ENCODE results near the gene LPIN1.

LPIN1 gene

GRCh38 chr2:11710210-11710609 is 36.2 kb upstream of the LPIN1 start:
- H3K4me3 Mint-ChIP-seq, result no peak overlapping the region
- H3K4me1 Mint-ChIP-seq, result peaks cover 5% of the 10 kb centered on the region
- peaks cover 7% of the 10 kb centered on the region for H3K27me3 Mint-ChIP-seq
- DNase-seq (no peak), ATAC-seq (no peak)
- no peaks in the 10 kb centered on the region for H3K9me3 Mint-ChIP-seq
- H3K27ac Mint-ChIP-seq, result no peak overlapping the region

GRCh38 chr2:11710632-11711353 is 35.6 kb upstream of the LPIN1 start:
- no peak for ATAC-seq
- Mint-ChIP-seq H3K4me3 (no peak overlapping the region), H3K27ac (no peak overlapping the region), H3K27me3 (peaks cover 12% of the 10 kb centered on the region), H3K4me1 (no peaks in the 10 kb centered on the region), H3K9me3 (no peaks in the 10 kb centered on the region)
- DNase-seq, result no peak

GRCh38 chr2:11711354-11711716 is 35.1 kb upstream of the LPIN1 start:
- H3K27ac Mint-ChIP-seq, result no peak overlapping the region
- no peak overlapping the region for H3K4me3 Mint-ChIP-seq
- DNase-seq, result no peak
- ATAC-seq, result no peak
- no peaks in the 10 kb centered on the region for H3K4me1 Mint-ChIP-seq
- H3K27me3 Mint-ChIP-seq, result peaks cover 13% of the 10 kb centered on the region
- no peaks in the 10 kb centered on the region for H3K9me3 Mint-ChIP-seq

- Mint-ChIP-seq H3K9me3 (no peaks in the 10 kb centered on the region), H3K4me3 (no peak overlapping the region), H3K27ac (no peak overlapping the region), H3K27me3 (peaks cover 13% of the 10 kb centered on the region), H3K4me1 (no peaks in the 10 kb centered on the region)
- DNase-seq (no peak), ATAC-seq (no peak)
Measured at GRCh38 chr2:11711751-11712150, 34.7 kb upstream of the LPIN1 start.

- DNase-seq (no peak), ATAC-seq (no peak)
- Mint-ChIP-seq H3K4me1 (no peaks in the 10 kb centered on the region), H3K9me3 (no peaks in the 10 kb centered on the region), H3K27ac (no peak overlapping the region), H3K27me3 (peaks cover 6% of the 10 kb centered on the region), H3K4me3 (no peak overlapping the region)
Measured at GRCh38 chr2:11712866-11713265, 33.6 kb upstream of the LPIN1 start.

GRCh38 chr2:11713815-11714214 is 32.6 kb upstream of the LPIN1 start:
- no peaks in the 10 kb centered on the region for H3K9me3 Mint-ChIP-seq
- no peak overlapping the region for H3K27ac Mint-ChIP-seq
- no peak overlapping the region for H3K4me3 Mint-ChIP-seq
- ATAC-seq, result no peak
- no peak for DNase-seq
- H3K4me1 Mint-ChIP-seq, result no peaks in the 10 kb centered on the region
- H3K27me3 Mint-ChIP-seq, result peaks cover 6% of the 10 kb centered on the region

- Mint-ChIP-seq H3K4me3 (no peak overlapping the region), H3K27ac (no peak overlapping the region), H3K9me3 (no peaks in the 10 kb centered on the region)
Measured at GRCh38 chr2:11715987-11716652, 30.3 kb upstream of the LPIN1 start.

GRCh38 chr2:11716689-11717321 is 29.6 kb upstream of the LPIN1 start:
- no peak overlapping the region for H3K4me3 Mint-ChIP-seq
- peaks cover 6% of the 10 kb centered on the region for H3K27me3 Mint-ChIP-seq
- peaks cover 6% of the 10 kb centered on the region for H3K4me1 Mint-ChIP-seq
- H3K9me3 Mint-ChIP-seq, result no peaks in the 10 kb centered on the region
- no peak for DNase-seq
- no peak overlapping the region for H3K27ac Mint-ChIP-seq
- no peak for ATAC-seq

More at GRCh38 chr2:11715987-11716652, 30.3 kb upstream of the LPIN1 start:
- peaks cover 6% of the 10 kb centered on the region for H3K4me1 Mint-ChIP-seq
- DNase-seq (no peak), ATAC-seq (no peak)
- peaks cover 6% of the 10 kb centered on the region for H3K27me3 Mint-ChIP-seq

GRCh38 chr2:11717623-11718022 is 28.8 kb upstream of the LPIN1 start:
- no peaks in the 10 kb centered on the region for H3K9me3 Mint-ChIP-seq
- H3K27me3 Mint-ChIP-seq, result peaks cover 9% of the 10 kb centered on the region
- no peak overlapping the region for H3K4me3 Mint-ChIP-seq
- ATAC-seq (no peak), DNase-seq (no peak)
- H3K27ac Mint-ChIP-seq, result no peak overlapping the region
- peaks cover 6% of the 10 kb centered on the region for H3K4me1 Mint-ChIP-seq

- H3K4me3 Mint-ChIP-seq, result no peak overlapping the region
- ATAC-seq, result no peak
- no peaks in the 10 kb centered on the region for H3K9me3 Mint-ChIP-seq
- no peak for DNase-seq
- peaks cover 6% of the 10 kb centered on the region for H3K4me1 Mint-ChIP-seq
- H3K27ac Mint-ChIP-seq, result no peak overlapping the region
- H3K27me3 Mint-ChIP-seq, result peaks cover 16% of the 10 kb centered on the region
Measured at GRCh38 chr2:11718606-11719005, 27.8 kb upstream of the LPIN1 start.

GRCh38 chr2:11719230-11719977 is 27.0 kb upstream of the LPIN1 start:
- Mint-ChIP-seq H3K9me3 (no peaks in the 10 kb centered on the region), H3K4me1 (peaks cover 6% of the 10 kb centered on the region), H3K4me3 (peak overlapping the region; percentile 45 to 61), H3K27ac (no peak overlapping the region), H3K27me3 (peaks cover 16% of the 10 kb centered on the region)
- DNase-seq, result no peak
- peak; percentile 66 for ATAC-seq

GRCh38 chr2:11720752-11721151 is 25.7 kb upstream of the LPIN1 start:
- peaks cover 6% of the 10 kb centered on the region for H3K4me1 Mint-ChIP-seq
- no peaks in the 10 kb centered on the region for H3K9me3 Mint-ChIP-seq
- DNase-seq, result no peak
- H3K27me3 Mint-ChIP-seq, result peaks cover 10% of the 10 kb centered on the region
- H3K4me3 Mint-ChIP-seq, result no peak overlapping the region
- no peak for ATAC-seq
- H3K27ac Mint-ChIP-seq, result no peak overlapping the region

- Mint-ChIP-seq H3K4me1 (peaks cover 6% of the 10 kb centered on the region), H3K9me3 (no peaks in the 10 kb centered on the region), H3K27ac (no peak overlapping the region), H3K27me3 (peaks cover 20% of the 10 kb centered on the region), H3K4me3 (no peak overlapping the region)
- DNase-seq (no peak), ATAC-seq (no peak)
Measured at GRCh38 chr2:11722292-11723060, 24.0 kb upstream of the LPIN1 start.

GRCh38 chr2:11723061-11723371 is 23.4 kb upstream of the LPIN1 start:
- Mint-ChIP-seq H3K4me3 (no peak overlapping the region), H3K9me3 (no peaks in the 10 kb centered on the region), H3K27me3 (peaks cover 25% of the 10 kb centered on the region), H3K27ac (no peak overlapping the region), H3K4me1 (peaks cover 6% of the 10 kb centered on the region)
- ATAC-seq, result no peak
- DNase-seq, result no peak

- DNase-seq, result no peak
- Mint-ChIP-seq H3K27me3 (peaks cover 25% of the 10 kb centered on the region), H3K27ac (no peak overlapping the region), H3K9me3 (no peaks in the 10 kb centered on the region), H3K4me1 (peaks cover 6% of the 10 kb centered on the region), H3K4me3 (no peak overlapping the region)
- ATAC-seq, result no peak
Measured at GRCh38 chr2:11724151-11724550, 22.3 kb upstream of the LPIN1 start.
